NB4 (cell line): ENCODE results near the gene C2orf92.

Experiments used
- DNase-seq: peaks from one replicate; pipeline ENCODE4 v3.0.0; 2010; ENCODE audit warnings: low read depth
- H3K4me3 ChIP-seq: one replicate; pipeline ENCODE4 v1.5.1; 2011; ENCODE audit warnings: mild to moderate bottlenecking, low read depth, low read length, moderate library complexity
- CTCF ChIP-seq: IDR thresholded peaks from one replicate; pipeline ENCODE4 v1.5.1; 2012; ENCODE audit warnings: low read depth, low read length
- MYC ChIP-seq: IDR thresholded peaks from 2 replicates; pipeline ENCODE4 v1.6.1; 2011; ENCODE audit warnings: low read depth, low read length
- POLR2A ChIP-seq: IDR thresholded peaks from 2 replicates; pipeline ENCODE4 v1.6.1; 2011; ENCODE audit warnings: mild to moderate bottlenecking; ENCODE audit not compliant: insufficient read length; ENCODE audit errors: extremely low read depth
- TF ChIP-seq, protein P1 (sequence below): IDR thresholded peaks from 2 replicates; pipeline ENCODE4 v1.6.1; 2011; ENCODE audit warnings: low read depth, low read length

The C2orf92 gene

GRCh38 chr2:97718051-97718882 lies 48.8 kb downstream of the C2orf92 start:
- DNase-seq, result peak; percentile 84
- TF ChIP-seq, protein P1, sequence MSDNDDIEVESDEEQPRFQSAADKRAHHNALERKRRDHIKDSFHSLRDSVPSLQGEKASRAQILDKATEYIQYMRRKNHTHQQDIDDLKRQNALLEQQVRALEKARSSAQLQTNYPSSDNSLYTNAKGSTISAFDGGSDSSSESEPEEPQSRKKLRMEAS, result peak; percentile 90
- peak; percentile 37 for TF ChIP-seq MYC
- peak; percentile 36 for TF ChIP-seq POLR2A
- no peak for TF ChIP-seq CTCF

GRCh38 chr2:97718942-97719341 lies 49.4 kb downstream of the C2orf92 start:
- peak; percentile 61 for DNase-seq
- TF ChIP-seq CTCF, result no peak
- TF ChIP-seq, protein P1, result no peak
- TF ChIP-seq MYC, result no peak
- TF ChIP-seq POLR2A, result no peak
- H3K4me3 ChIP-seq, result no peak overlapping the region

More at GRCh38 chr2:97718051-97718882, 48.8 kb downstream of the C2orf92 start:
- H3K4me3 ChIP-seq, result no peak overlapping the region

GRCh38 chr2:97719362-97720155 lies 50.0 kb downstream of the C2orf92 start:
- TF ChIP-seq MYC (no peak), POLR2A (no peak), CTCF (no peak)
- TF ChIP-seq, protein P1, result no peak
- no peak for DNase-seq
- no peak overlapping the region for H3K4me3 ChIP-seq

- no peak for DNase-seq
- TF ChIP-seq MYC (no peak), POLR2A (no peak), CTCF (no peak)
- TF ChIP-seq, protein P1, result no peak
- H3K4me3 ChIP-seq, result no peak overlapping the region
Observed at GRCh38 chr2:97720746-97721145, 51.2 kb downstream of the C2orf92 start.

- no peak overlapping the region for H3K4me3 ChIP-seq
- TF ChIP-seq CTCF (no peak), POLR2A (no peak), MYC (no peak)
- TF ChIP-seq, protein P1, result no peak
- DNase-seq, result no peak
Observed at GRCh38 chr2:97722227-97722626, 52.7 kb downstream of the C2orf92 start.
